ENCODE data around the gene NR3C2.

- TF ChIP-seq CTCF (IDR thresholded peaks at IDR 0.05) (no peak), POLR2A (IDR thresholded peaks at IDR 0.05) (no peak)
Measured at GRCh38 chr4:148092316-148093014, 349.7 kb downstream of the NR3C2 start.

Data from prostate gland (tissue), 2 donors.